A549 (cell line): ENCODE results near the gene OGDH. TPM values are rescaled to one million over a fixed set of nuclear protein-coding genes. Genes with fewer than 3 reads are reported as not detected.

Source experiments
- ATAC-seq, 2 experiments: fragments of 200-7000 bp in 1 of 2; fragments of >200 bp in 1 of 2; cut with Nextera tagmentation in 1 of 2; cut with Tn5 transposase in 1 of 2; 3 replicates each; pipeline versions ENCODE4 v1.8.0 to v1.9.1; 2018 to 2020; ENCODE audit warnings: mild to moderate bottlenecking in 1 of 2, moderate library complexity in 1 of 2
- CTCF ChIA-PET: fragments of 300-600 bp; sonication (Branson Sonifier 250); formaldehyde crosslinking; extraction: SDS; loops from one replicate; lab custom pipeline; 2021; ENCODE audit warnings: antibody characterized with exemption, inconsistent platforms; lab: Yijun Ruan, JAX
- POLR2A ChIA-PET: fragments of 350-600 bp; formaldehyde crosslinking; extraction: SDS; loops from one replicate; lab custom pipeline; 2021; ENCODE audit warnings: antibody characterized with exemption, inconsistent platforms; lab: Yijun Ruan, JAX
- DNase-seq, 2 experiments: peaks; one replicate each; pipeline versions ENCODE4 v3.0.0 to v3.0.0-alpha.2; 2011 to 2016; ENCODE audit warnings: low read depth in 1 of 2, low spot score in 1 of 2
- FAIRE-seq: peaks from 2 replicates; lab custom pipeline; 2011; peaks lifted over from hg19 to GRCh38; lab: Jason Lieb, UNC
- H3K27ac ChIP-seq, 2 experiments: fragments of >200 bp; sonication (Bioruptor Twin); formaldehyde crosslinking; 3 replicates each; pipeline ENCODE4 v1.5.1; 2016 to 2017
- H3K4me1 ChIP-seq: fragments of >200 bp; sonication (Bioruptor Twin); formaldehyde crosslinking; 3 replicates; pipeline ENCODE4 v1.6.1; 2016
- H3K4me2 ChIP-seq: fragments of >200 bp; sonication (Bioruptor Twin); formaldehyde crosslinking; 3 replicates; pipeline ENCODE4 v1.6.1; 2016
- H3K4me3 ChIP-seq: fragments of >200 bp; sonication (Bioruptor Twin); formaldehyde crosslinking; 3 replicates; pipeline ENCODE4 v1.5.1; 2016
- H3K9me3 ChIP-seq: fragments of >200 bp; sonication (Bioruptor Twin); formaldehyde crosslinking; 3 replicates; pipeline ENCODE4 v1.6.1; 2016
- BHLHE40 ChIP-seq: IDR thresholded peaks from 2 replicates; pipeline ENCODE4 v1.6.1; 2012; ENCODE audit warnings: low read depth, low read length, inconsistent platforms
- CBX2 ChIP-seq: fragments of 200-600 bp; sonication (generic); IDR thresholded peaks from 2 replicates; pipeline ENCODE4 v1.6.1; 2016; ENCODE audit warnings: low read depth, mild to moderate bottlenecking, borderline replicate concordance
- CBX8 ChIP-seq: fragments of 200-600 bp; sonication (generic); IDR thresholded peaks from 2 replicates; pipeline ENCODE4 v1.6.1; 2016
- CEBPB ChIP-seq, 2 experiments: fragments of >200 bp in 1 of 2; sonication (Bioruptor Twin) in 1 of 2; formaldehyde crosslinking in 1 of 2; IDR thresholded peaks; 2 replicates each; pipeline ENCODE4 v1.6.1; 2012 to 2016
- CHD4 ChIP-seq: fragments of 200-600 bp; sonication (generic); IDR thresholded peaks from 2 replicates; pipeline ENCODE4 v1.6.1; 2016; ENCODE audit warnings: antibody characterized with exemption, mild to moderate bottlenecking, borderline replicate concordance
- GATA3 ChIP-seq: IDR thresholded peaks from 2 replicates; pipeline ENCODE4 v1.6.1; 2012; ENCODE audit warnings: borderline replicate concordance
- HEYL ChIP-seq: fragments of 250-450 bp; sonication (Bioruptor Pico); IDR thresholded peaks from 2 replicates; pipeline ENCODE4 v1.8.0; 2021; ENCODE audit warnings: mild to moderate bottlenecking, moderate library complexity
- HOXA7 ChIP-seq: fragments of 250-450 bp; sonication (Bioruptor Pico); IDR thresholded peaks from 2 replicates; pipeline ENCODE4 v1.5.0; 2020; ENCODE audit warnings: mild to moderate bottlenecking, moderate library complexity
- JUNB ChIP-seq: fragments of >200 bp; sonication (Bioruptor Twin); formaldehyde crosslinking; IDR thresholded peaks from 2 replicates; pipeline ENCODE4 v1.6.1; 2016
- MYC ChIP-seq: IDR thresholded peaks from 2 replicates; pipeline ENCODE4 v1.6.1; 2012; ENCODE audit warnings: mild to moderate bottlenecking, inconsistent platforms, low read length, improper control_type of control experiment, borderline replicate concordance
- NFE2L2 ChIP-seq: fragments of 150-350 bp; conservative IDR thresholded peaks from 2 replicates; pipeline ENCODE4 v1.6.1; 2014; ENCODE audit warnings: low read length
- RNF2 ChIP-seq: fragments of 200-600 bp; sonication (generic); IDR thresholded peaks from 2 replicates; pipeline ENCODE4 v1.6.1; 2016; ENCODE audit warnings: low read depth, mild to moderate bottlenecking, antibody characterized with exemption, moderate library complexity, borderline replicate concordance
- TFCP2L1 ChIP-seq: fragments of 250-450 bp; sonication (Bioruptor Pico); IDR thresholded peaks from 2 replicates; pipeline ENCODE4 v1.5.0; 2021; ENCODE audit warnings: mild to moderate bottlenecking
- ZC3H11A ChIP-seq: fragments of 450-650 bp; IDR thresholded peaks from 2 replicates; pipeline ENCODE4 v1.6.1; 2014; ENCODE audit warnings: antibody characterized with exemption, mild to moderate bottlenecking
- ZFP36 ChIP-seq: fragments of 450-650 bp; IDR thresholded peaks from 2 replicates; pipeline ENCODE4 v1.6.1; 2014; ENCODE audit warnings: borderline replicate concordance; ENCODE audit not compliant: partially characterized antibody
- ZNF302 ChIP-seq: fragments of 250-450 bp; sonication (Bioruptor Pico); IDR thresholded peaks from 2 replicates; pipeline ENCODE4 v1.9.0; 2021; ENCODE audit warnings: inconsistent platforms, mild to moderate bottlenecking, moderate library complexity
- ZSCAN20 ChIP-seq: fragments of 250-450 bp; sonication (Bioruptor Pico); IDR thresholded peaks from 2 replicates; pipeline ENCODE4 v1.8.0; 2022; ENCODE audit warnings: mild to moderate bottlenecking, moderate library complexity
- WGBS: methylation state at CpG from one replicate; pipeline ENCODE4 v1.1.6; 2017; ENCODE audit errors: missing lambda C conversion rate; 5-methylcytosine and 5-hydroxymethylcytosine counted together
- polyA plus RNA-seq, 4 experiments: library from polyadenylated mRNA; depleted of rRNA in 3 of 4; stranded (reverse); fragments of >200 nt; fragmentation: RNase III in 1 of 4; extraction: RNeasy Plus Mini Kit Qiagen cat#74134 plus additional on column Dnase treatment in 1 of 4; gene quantifications; 2 replicates in 3 of 4; 3 replicates in 1 of 4; pipeline ENCODE4 v1.2.3, GENCODE V29; 2011 to 2017
- TF ChIP-seq, protein P1 (sequence below): IDR thresholded peaks from 2 replicates; pipeline ENCODE4 v1.6.1; 2012; ENCODE audit warnings: low read depth, borderline replicate concordance
- TF ChIP-seq, protein P2 (sequence below): fragments of 150-350 bp; IDR thresholded peaks from 2 replicates; pipeline ENCODE4 v1.6.1; 2014; ENCODE audit warnings: low read depth, mild to moderate bottlenecking, low read length

Gene OGDH
- polyA plus RNA-seq, 2 of the 4 experiments (the other 2 are of a cell fraction), result 32.5 to 38.8 TPM

DNA sequence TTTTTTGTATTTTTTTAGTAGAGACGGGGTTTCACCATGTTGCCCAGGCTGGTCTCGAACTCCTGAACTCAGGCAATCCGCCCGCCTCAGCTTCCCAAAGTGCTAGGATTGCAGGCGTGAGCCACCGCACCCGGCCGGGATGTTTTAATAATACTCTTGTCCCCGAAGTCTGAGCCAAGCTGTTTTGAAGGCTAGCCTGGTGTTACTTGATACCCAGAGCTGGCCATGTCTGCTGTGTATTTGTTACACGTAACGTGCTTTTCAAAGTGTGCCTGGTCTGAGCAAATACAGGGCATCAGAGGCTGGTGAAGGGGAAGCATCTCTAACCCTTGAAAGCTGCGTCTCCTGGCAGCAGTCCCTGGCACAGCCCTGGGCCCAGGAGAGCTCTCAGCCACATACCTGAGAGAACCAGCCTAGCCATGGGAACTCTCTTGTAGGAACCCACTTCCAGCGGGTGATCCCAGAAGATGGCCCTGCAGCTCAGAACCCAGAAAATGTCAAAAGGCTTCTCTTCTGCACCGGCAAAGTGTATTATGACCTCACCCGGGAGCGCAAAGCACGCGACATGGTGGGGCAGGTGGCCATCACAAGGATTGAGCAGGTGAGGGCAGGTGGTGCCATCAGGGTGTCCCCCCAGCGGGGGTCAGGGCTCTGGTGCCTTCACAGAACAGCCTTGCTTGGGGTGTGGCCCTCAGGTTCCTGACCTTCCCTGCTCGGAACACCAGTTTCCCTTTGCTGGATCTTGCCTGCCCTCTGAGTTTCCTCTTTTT, 100.5 kb downstream of the OGDH start:
- FAIRE-seq, result no peak
- POLR2A ChIA-PET, result no interaction called here

DNA sequence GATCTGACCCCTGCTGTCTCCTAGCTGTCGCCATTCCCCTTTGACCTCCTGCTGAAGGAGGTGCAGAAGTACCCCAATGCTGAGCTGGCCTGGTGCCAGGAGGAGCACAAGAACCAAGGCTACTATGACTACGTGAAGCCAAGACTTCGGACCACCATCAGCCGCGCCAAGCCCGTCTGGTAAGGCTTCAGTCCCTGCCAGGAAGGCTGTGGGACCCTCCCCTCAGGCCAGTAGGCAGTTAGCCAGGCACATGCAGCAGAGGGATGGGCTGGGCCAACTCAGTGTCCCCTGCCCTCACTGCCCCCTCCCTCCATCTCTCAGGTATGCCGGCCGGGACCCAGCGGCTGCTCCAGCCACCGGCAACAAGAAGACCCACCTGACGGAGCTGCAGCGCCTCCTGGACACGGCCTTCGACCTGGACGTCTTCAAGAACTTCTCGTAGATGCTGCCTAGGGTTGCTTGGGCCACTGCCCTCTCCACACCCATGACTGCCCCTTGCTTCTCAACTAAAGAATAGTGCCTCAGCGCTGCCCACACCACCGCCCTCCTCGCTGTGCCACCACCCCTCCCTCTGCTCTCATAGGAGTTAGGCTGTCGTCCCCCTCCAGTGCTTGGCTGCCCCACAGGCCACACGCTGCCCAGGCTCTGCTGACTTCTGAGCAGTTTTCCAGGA, 101.3 kb downstream of the OGDH start:
- ATAC-seq, result no peak
- Histone ChIP-seq H3K4me2 (no peak overlapping the region), H3K9me3 (no peaks in the 10 kb centered on the region), H3K4me3 (no peak overlapping the region)
- WGBS, result 91% methylated on average over 21 of the region's 21 CpGs
- CTCF ChIA-PET, result no interaction called here
- TF ChIP-seq RNF2 (no peak), CBX2 (no peak), ZC3H11A (no peak), CBX8 (no peak), CHD4 (no peak), ZFP36 (no peak), ZNF302 (no peak), TFCP2L1 (no peak), HOXA7 (CRISPR knock-in tag) (no peak), GATA3 (no peak), BHLHE40 (no peak), NFE2L2 (no peak)
- TF ChIP-seq, protein P1, sequence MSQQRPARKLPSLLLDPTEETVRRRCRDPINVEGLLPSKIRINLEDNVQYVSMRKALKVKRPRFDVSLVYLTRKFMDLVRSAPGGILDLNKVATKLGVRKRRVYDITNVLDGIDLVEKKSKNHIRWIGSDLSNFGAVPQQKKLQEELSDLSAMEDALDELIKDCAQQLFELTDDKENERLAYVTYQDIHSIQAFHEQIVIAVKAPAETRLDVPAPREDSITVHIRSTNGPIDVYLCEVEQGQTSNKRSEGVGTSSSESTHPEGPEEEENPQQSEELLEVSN, result no peak
- TF ChIP-seq, all 56 proteins: peak for 0
- DNase-seq (no peak), FAIRE-seq (no peak)
- POLR2A ChIA-PET, result no interaction called here
- Histone ChIP-seq H3K27ac (no peak overlapping the region), H3K4me1 (no peaks in the 10 kb centered on the region)

More for the DNA sequence above, 100.5 kb downstream of the OGDH start:
- TF ChIP-seq BHLHE40, result no peak
- TF ChIP-seq MYC, result no peak
- no peak for TF ChIP-seq ZSCAN20
- TF ChIP-seq CBX2, result no peak
- no peak for TF ChIP-seq RNF2
- TF ChIP-seq, protein P2, sequence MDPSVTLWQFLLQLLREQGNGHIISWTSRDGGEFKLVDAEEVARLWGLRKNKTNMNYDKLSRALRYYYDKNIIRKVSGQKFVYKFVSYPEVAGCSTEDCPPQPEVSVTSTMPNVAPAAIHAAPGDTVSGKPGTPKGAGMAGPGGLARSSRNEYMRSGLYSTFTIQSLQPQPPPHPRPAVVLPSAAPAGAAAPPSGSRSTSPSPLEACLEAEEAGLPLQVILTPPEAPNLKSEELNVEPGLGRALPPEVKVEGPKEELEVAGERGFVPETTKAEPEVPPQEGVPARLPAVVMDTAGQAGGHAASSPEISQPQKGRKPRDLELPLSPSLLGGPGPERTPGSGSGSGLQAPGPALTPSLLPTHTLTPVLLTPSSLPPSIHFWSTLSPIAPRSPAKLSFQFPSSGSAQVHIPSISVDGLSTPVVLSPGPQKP, result no peak
- TF ChIP-seq JUNB, result no peak
- Histone ChIP-seq H3K27ac (no peak overlapping the region), H3K4me1 (no peaks in the 10 kb centered on the region), H3K9me3 (no peaks in the 10 kb centered on the region), H3K4me3 (no peak overlapping the region), H3K4me2 (no peak overlapping the region)
- DNase-seq (no peak), ATAC-seq (no peak)
- CTCF ChIA-PET, result interaction anchor here (0.7 kb wide), 1 partner anchor 321 kb away, joined by 3 read pairs; no protein-coding TSS in a partner anchor
- 96% methylated on average over 19 of the region's 20 CpGs for WGBS

DNA sequence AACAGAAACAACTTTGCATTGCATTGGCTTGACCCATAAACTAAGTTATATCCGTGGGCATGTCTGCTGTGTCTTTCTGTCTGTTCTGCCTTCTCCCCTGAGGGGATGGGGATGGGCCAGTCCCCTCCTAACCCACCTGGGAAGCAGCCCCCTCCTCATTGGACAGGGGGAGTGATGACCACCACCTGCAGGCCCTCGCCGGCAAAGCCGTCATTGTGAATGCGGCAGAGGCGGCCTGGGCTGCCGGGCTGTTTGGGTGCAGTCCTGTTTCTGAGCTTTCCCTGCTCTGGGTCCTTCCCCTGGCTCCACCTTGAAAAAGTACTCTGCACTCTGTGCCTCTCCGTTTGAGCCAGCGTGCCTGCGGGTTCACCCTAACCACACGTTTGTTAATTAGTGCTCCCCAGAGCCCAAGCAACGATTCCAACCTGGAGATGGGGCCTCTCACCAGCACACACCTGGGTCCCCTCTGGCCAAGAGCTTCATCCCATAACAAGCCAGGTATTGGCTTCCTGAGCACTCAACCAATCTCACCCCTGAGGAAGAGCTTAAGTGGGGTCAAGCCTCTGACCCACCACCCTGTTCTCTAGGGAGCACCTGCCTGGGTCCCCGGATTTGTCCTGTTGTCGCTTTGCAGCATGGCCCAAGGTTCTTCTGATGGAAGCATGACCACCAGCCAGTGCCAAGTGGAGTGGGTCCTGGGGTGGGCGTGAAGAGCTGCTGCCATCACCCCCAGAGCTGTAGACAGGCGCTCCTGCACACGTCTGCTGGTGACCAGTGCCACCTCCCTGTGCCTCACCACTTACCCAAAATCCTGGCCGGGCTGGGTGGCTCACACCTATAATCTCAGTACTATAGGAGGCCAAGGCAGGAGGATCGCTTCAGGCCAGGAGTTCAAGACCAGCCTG, 102.8 kb downstream of the OGDH start:
- Histone ChIP-seq H3K4me3 (no peak overlapping the region), H3K4me2 (no peak overlapping the region), H3K27ac (no peak overlapping the region), H3K9me3 (no peaks in the 10 kb centered on the region), H3K4me1 (no peaks in the 10 kb centered on the region)
- FAIRE-seq (no peak), DNase-seq (no peak), ATAC-seq (no peak)
- TF ChIP-seq CEBPB (IDR thresholded peaks at IDR 0.05) (no peak), HEYL (CRISPR knock-in tag) (no peak)
- ChIA-PET CTCF (interaction anchor here (0.5 to 0.6 kb wide), 2 partner anchors 9 to 788 kb away, joined by 3 read pairs; no protein-coding TSS in a partner anchor), POLR2A (no interaction called here)
- WGBS, result 95% methylated on average over 18 of the region's 19 CpGs
